Measurements from ENCODE around the gene C1QTNF7.
A peak's percentile ranks its signal among the peaks of the same experiment; 100 is the strongest.

C1QTNF7 gene

GRCh38 chr4:15466596-15466995, 38.8 kb downstream of the C1QTNF7 start:
- TF ChIP-seq SIN3A (IDR thresholded peaks at IDR 0.05; ENCODE audit: borderline replicate concordance, insufficient read depth, low read length) = no peak
- no peak for TF ChIP-seq TAF1 (IDR thresholded peaks at IDR 0.05; ENCODE audit: borderline replicate concordance, insufficient read depth, low read length)
- TF ChIP-seq FOXP2 (optimal IDR thresholded peaks at IDR 0.05; ENCODE audit: borderline replicate concordance, extremely low read depth, extremely low read length, insufficient read depth) = no peak
- TF ChIP-seq POLR2AphosphoS5 (IDR thresholded peaks at IDR 0.05; ENCODE audit: low read depth, low read length) = no peak
- TF ChIP-seq REST (IDR thresholded peaks at IDR 0.05; ENCODE audit: insufficient read depth in 1 of 2, low read depth in 2 of 2, low read length in 2 of 2) = no peak

GRCh38 chr4:15469402-15470127, 41.7 kb downstream of the C1QTNF7 start, which contains the start of gene CC2D2A:
Gene CC2D2A (plus strand): TSS chr4:15469882. CDS start chr4:15475933, 6,051 bp downstream.
- TF ChIP-seq FOXP2 (optimal IDR thresholded peaks at IDR 0.05; ENCODE audit: borderline replicate concordance, extremely low read depth, extremely low read length, insufficient read depth) (no peak), TAF1 (IDR thresholded peaks at IDR 0.05; ENCODE audit: borderline replicate concordance, insufficient read depth, low read length) (no peak), POLR2AphosphoS5 (IDR thresholded peaks at IDR 0.05; ENCODE audit: low read depth, low read length) (no peak), SIN3A (IDR thresholded peaks at IDR 0.05; ENCODE audit: borderline replicate concordance, insufficient read depth, low read length) (peak; percentile 18; the same call in 1 of the 2 replicates), REST (IDR thresholded peaks at IDR 0.05; ENCODE audit: insufficient read depth in 1 of 2, low read depth in 2 of 2, low read length in 2 of 2) (no peak)

GRCh38 chr4:15470128-15470475, 42.3 kb downstream of the C1QTNF7 start:
- TF ChIP-seq FOXP2 (optimal IDR thresholded peaks at IDR 0.05; ENCODE audit: borderline replicate concordance, extremely low read depth, extremely low read length, insufficient read depth) = no peak
- TF ChIP-seq SIN3A (IDR thresholded peaks at IDR 0.05; ENCODE audit: borderline replicate concordance, insufficient read depth, low read length) = no peak
- TF ChIP-seq POLR2AphosphoS5 (IDR thresholded peaks at IDR 0.05; ENCODE audit: low read depth, low read length) = no peak
- no peak for TF ChIP-seq REST (IDR thresholded peaks at IDR 0.05; ENCODE audit: insufficient read depth in 1 of 2, low read depth in 2 of 2, low read length in 2 of 2)
- no peak for TF ChIP-seq TAF1 (IDR thresholded peaks at IDR 0.05; ENCODE audit: borderline replicate concordance, insufficient read depth, low read length)

- no peak for TF ChIP-seq SIN3A (IDR thresholded peaks at IDR 0.05; ENCODE audit: borderline replicate concordance, insufficient read depth, low read length)
- TF ChIP-seq TAF1 (IDR thresholded peaks at IDR 0.05; ENCODE audit: borderline replicate concordance, insufficient read depth, low read length) = no peak
- TF ChIP-seq REST (IDR thresholded peaks at IDR 0.05; ENCODE audit: insufficient read depth in 1 of 2, low read depth in 2 of 2, low read length in 2 of 2) = no peak
- TF ChIP-seq POLR2AphosphoS5 (IDR thresholded peaks at IDR 0.05; ENCODE audit: low read depth, low read length) = no peak
- TF ChIP-seq FOXP2 (optimal IDR thresholded peaks at IDR 0.05; ENCODE audit: borderline replicate concordance, extremely low read depth, extremely low read length, insufficient read depth) = no peak
Measured at GRCh38 chr4:15476396-15476795, 48.6 kb downstream of the C1QTNF7 start.
